Colon (tissue), 2 donors: ENCODE results near the gene ZFYVE26.
A peak's percentile ranks its signal among the peaks of the same experiment; 100 is the strongest.
"Not testable (repeated sequence)": the region's sequence is repeated elsewhere in the genome, so short reads cannot be mapped to it uniquely, and the experiment has no call there.

ENCODE experiments used
- FAIRE-seq: peaks from 2 replicates; lab custom pipeline; 2012; peaks lifted over from hg19 to GRCh38; lab: Jason Lieb, UNC
- donor health status: control.
- donor health status: control.

ZFYVE26 gene

GRCh38 chr14:67816326-67817002, at the start of gene ZFYVE26:
Gene ZFYVE26, minus strand, starts transcription at chr14:67816590. Its CDS starts 627 bp downstream, at chr14:67815963.
- no peak for FAIRE-seq

DNA sequence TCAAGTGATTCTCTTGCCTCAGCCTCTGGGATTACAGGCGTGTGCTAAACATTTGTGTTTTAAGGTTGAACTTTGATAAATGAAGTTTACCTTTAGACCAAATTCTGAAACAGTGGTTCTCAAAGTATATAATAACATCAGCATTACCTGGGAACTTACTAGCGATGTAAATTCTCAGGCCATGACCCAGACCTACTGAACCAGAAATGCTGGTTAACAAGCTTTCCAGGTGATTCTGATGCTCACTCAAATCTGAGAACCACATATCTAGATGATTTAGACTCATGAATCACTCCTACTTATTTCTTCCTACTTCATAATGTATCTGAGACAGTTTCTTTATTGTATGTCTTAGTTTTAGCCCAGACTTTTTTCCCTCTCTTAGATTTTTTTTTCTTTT, 46.8 kb upstream of the ZFYVE26 start:
- no peak for FAIRE-seq

DNA sequence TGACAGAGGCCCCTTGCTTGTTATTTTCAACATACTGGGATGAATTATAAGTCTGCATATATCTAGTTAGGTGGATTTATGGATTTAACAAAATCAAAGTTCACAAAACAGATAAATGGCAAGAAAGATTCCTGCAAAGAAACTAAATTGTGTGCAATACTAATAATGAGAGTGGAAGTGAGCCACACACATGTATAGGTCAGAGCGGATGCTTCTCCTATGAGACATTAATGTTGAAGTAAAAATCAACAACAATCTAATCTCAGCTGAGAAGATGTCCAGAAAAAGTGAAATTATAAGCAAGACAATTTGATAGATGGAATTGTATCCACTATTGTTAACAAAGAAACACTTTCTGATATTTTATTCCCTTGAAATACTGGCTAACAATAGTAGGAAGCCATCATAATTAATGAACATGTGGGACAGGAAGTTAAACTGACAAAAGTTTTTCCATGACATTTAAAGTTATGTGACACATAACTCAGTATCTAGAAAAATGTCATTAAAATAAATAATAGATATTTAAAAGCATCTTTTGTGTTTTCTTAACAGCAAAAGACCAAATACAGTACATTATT, 42.9 kb upstream of the ZFYVE26 start:
- no peak for FAIRE-seq

GRCh38 chr14:67857778-67858350, 41.5 kb upstream of the ZFYVE26 start:
- FAIRE-seq, result no peak

DNA sequence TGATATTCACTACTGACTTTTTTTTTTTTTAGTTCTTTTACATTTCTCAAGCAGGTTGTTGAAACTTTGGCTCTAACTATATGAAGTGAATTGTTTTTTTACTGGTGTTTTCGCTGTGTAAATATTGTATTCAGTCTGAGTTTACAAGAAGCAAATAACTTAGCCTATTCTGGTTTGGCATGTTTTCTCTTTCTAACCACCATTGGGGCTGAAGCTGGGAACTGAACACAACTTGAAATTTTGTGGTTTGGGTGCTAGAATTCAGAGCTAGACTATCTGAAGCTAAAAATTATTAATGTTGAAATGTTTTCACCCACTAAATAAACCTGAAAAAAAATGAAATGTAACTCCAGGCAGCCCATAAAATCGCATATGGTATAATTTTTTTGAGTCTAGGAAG, 40.4 kb upstream of the ZFYVE26 start:
- FAIRE-seq, result no peak

DNA sequence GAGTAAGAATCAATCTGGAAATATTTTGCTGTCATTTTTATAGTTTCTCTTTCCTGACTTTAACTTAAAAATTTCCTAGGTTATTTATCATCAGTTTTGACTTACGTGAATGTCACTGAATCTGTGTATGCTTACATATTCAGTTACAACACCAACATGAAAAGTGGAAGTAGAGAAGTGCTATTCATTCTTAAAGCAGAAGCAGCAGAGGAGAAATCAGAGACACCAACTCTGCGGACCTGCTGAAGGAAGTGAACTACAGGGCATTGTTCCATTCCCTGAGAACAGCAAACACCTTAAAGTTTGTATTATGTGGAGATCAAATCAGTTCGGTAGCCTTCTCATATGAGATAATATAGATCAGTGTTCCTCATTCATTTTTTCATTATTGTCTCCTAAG, 37.3 kb upstream of the ZFYVE26 start:
- FAIRE-seq, result no peak

- FAIRE-seq, result no peak
These were observed 36.7 kb upstream of the ZFYVE26 start for GRCh38 chr14:67852926-67853604.

- no peak for FAIRE-seq
These were observed 35.5 kb upstream of the ZFYVE26 start for GRCh38 chr14:67851785-67852410.

GRCh38 chr14:67850066-67850830, 33.9 kb upstream of the ZFYVE26 start:
- no peak for FAIRE-seq

- no peak for FAIRE-seq
These were observed 29.7 kb upstream of the ZFYVE26 start for GRCh38 chr14:67846029-67846610.

GRCh38 chr14:67837011-67837624, 20.7 kb upstream of the ZFYVE26 start:
- peak; percentile 94 for FAIRE-seq

- no peak for FAIRE-seq
These were observed 19.2 kb upstream of the ZFYVE26 start for GRCh38 chr14:67835596-67835995.

GRCh38 chr14:67833403-67833802, 17.0 kb upstream of the ZFYVE26 start:
- no peak for FAIRE-seq

- FAIRE-seq, result no peak
These were observed 14.7 kb upstream of the ZFYVE26 start for GRCh38 chr14:67831113-67831512.

- FAIRE-seq, result no peak
These were observed 4.7 kb upstream of the ZFYVE26 start for GRCh38 chr14:67821121-67821520.

- no peak for FAIRE-seq
These were observed 4.1 kb upstream of the ZFYVE26 start for GRCh38 chr14:67820428-67820971.

GRCh38 chr14:67819563-67820421, 3.4 kb upstream of the ZFYVE26 start, which contains the start of gene RAD51B:
Gene RAD51B, plus strand, starts transcription at chr14:67819779.
- FAIRE-seq, result peak; percentile 71

- not testable (repeated sequence) for FAIRE-seq
These were observed 2.1 kb upstream of the ZFYVE26 start for GRCh38 chr14:67818476-67818875.

DNA sequence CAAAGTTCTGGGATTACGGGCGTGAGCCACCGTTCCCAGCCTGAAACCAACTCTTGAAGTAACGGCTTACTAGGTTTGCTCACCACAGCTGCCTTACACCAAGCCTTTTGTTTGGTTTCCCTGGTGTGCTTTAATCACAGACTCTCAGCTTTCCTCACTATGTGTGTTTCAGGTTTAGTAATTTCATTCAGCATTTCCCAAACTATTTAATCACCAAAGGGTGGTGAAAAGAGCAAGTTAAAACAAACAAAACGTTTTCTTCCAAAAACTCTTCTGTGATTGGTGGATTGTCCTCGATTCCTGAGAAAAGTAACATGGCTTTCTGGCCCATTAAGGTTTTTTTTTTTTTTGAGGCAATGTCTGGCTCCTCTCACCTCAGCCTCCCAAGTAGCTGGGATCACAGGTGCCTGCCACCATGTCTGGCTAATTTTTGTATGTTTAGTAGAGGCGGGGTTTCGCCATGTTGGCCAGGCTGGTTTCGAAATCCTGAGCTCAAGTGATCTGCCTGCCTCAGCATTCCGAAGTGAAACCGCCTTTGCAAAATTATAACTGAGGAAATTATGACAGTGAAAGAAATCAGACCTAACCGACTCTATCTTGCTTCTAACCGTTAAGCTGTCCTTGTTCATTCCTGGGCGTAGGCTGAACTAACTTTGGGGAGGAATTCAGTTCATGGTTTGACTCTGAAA, 1.5 kb upstream of the ZFYVE26 start:
- FAIRE-seq, result no peak
